ENCODE results near the gene ROR1.

ROR1 gene

DNA sequence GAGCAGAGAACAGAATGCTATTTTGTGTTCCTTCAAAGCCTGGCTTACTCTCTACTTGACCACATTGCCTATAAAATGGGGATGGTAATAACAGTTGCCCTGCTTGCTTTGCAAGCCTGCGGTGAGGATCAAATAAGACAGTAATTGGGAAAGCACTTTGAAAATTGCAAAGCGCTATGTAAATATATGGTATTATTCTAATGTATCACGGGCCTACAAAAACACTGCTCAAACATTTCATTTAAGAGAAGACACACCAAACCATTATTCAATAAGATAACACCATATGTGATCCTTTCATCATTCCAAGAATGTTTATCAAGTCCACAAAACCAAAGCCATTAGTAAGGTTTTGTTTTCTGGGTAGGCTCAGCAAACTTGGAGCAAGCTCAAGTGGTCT lies 208.4 kb downstream of the ROR1 start:
- no peaks in the 10 kb centered on the region for H3K36me3 ChIP-seq (replicated peaks)
- in situ Hi-C loops (cut with MboI; ENCODE audit: low sequenced_read_pairs) = no loop called here

DNA sequence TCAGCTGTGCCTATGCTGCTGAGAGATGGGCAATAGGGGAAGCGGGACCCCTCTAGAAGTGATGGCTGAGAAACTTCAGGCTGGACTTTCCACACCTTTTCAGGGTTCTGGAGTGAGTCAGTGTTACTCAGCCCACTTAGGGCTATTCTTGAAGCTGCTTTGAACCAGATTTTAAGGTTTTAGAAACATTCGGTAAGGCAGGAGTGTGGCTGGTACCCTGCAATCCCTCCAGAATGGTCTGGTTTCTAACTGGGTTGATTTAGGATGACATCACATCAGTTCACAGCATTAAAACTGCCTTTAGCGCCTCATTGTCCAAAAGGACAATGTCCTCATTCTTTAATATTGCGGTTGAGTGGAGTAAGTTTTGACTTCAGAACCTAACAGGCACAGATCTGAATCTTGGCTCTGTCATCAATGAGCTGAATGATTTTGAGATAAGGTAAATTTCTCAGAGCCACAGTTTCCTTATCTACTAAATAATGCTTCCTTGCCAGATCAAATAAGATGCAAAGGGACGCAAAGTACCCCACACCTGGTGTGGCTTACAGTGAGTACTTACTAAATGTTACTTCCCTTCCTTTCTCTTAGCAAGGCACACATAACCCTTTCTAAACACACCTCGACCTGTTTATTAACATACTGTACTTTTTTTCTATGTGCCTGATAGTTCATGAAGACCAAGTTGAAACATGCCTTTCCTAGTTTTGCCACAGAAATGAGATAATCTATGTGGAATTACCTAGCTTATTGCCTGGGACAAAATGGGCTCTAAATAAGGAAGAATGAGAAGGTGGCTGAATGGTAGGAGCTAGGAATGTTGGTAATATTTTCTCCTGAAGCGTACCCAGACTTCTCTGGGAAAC lies 209.8 kb downstream of the ROR1 start:
- DNase-seq (ENCODE audit: low spot score in 2 of 2) = no peak
- Histone ChIP-seq H3K9me3 (no peaks in the 10 kb centered on the region), H3K27me3 (ENCODE audit: low read depth) (peaks cover 5% of the 10 kb centered on the region), H3K4me3 (no peak overlapping the region), H3K4me1 (no peaks in the 10 kb centered on the region), H3K36me3 (replicated peaks) (no peaks in the 10 kb centered on the region)
- in situ Hi-C loops (cut with MboI; ENCODE audit: low sequenced_read_pairs) = no loop called here

More for the DNA sequence above, 208.4 kb downstream of the ROR1 start:
- H3K27me3 ChIP-seq (ENCODE audit: low read depth) = peaks cover 9% of the 10 kb centered on the region
- H3K4me3 ChIP-seq = no peak overlapping the region
- H3K4me1 ChIP-seq = no peaks in the 10 kb centered on the region
- no peak for DNase-seq (ENCODE audit: low spot score in 2 of 2)
- no peaks in the 10 kb centered on the region for H3K9me3 ChIP-seq

DNA sequence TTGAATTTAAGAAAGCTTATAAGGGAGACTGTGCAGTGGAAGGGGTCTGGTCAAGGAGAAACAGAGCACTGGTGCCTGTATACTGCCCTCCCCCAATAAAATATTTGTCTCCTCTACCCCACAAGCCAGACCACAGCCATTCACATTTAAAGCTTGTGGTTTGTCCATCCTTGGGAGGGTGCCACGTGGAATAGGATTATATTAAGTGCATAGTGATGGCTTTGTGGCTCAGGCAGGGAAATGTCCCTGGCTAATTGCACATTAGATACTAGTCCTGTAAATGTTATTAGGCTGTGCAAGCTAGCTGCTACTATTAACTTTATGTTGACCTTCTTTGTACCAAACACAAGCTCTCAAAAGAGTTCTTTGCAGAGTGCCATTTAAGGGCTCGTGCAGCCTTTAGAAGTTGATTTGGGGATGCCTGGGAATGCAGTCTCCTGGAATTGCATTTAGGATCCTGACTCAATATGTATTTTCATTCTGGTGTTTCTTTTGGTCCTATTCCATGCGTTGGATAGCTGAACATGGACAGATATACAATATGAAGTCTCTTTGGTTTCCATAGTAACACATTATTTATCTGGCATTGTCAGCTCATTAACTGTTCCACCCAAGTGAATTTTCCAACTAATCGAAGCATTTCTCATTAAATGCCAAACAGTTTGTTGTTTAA lies 210.6 kb downstream of the ROR1 start:
- in situ Hi-C loops (cut with MboI; ENCODE audit: low sequenced_read_pairs) = no loop called here
- Histone ChIP-seq H3K27me3 (ENCODE audit: low read depth) (peaks cover 3% of the 10 kb centered on the region; the same call in 1 of the 2 replicates), H3K36me3 (replicated peaks) (no peaks in the 10 kb centered on the region), H3K4me3 (no peak overlapping the region), H3K4me1 (no peaks in the 10 kb centered on the region), H3K9me3 (no peaks in the 10 kb centered on the region)
- no peak for DNase-seq (ENCODE audit: low spot score in 2 of 2)

DNA sequence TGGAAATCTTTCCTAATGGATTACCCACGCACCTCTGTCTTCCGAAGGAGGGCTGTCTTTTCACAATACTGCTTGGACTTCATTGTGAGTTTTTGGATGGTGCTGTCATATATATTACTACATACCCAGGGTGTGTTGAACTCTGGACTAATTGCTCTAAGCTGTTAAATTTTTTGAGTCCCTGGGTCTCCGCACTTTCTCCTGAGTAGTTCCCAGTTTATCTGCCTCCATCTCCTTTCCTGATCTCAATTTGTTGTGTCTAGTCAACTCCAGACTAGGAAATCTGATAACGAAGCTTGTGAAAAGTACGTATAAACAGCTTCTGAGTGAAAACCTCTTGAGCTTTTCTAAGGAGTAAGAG lies 211.1 kb downstream of the ROR1 start:
- in situ Hi-C loops (cut with MboI; ENCODE audit: low sequenced_read_pairs) = no loop called here
- H3K4me1 ChIP-seq = no peaks in the 10 kb centered on the region
- no peaks in the 10 kb centered on the region for H3K9me3 ChIP-seq
- no peak for DNase-seq (ENCODE audit: low spot score in 2 of 2)
- H3K36me3 ChIP-seq (replicated peaks) = no peaks in the 10 kb centered on the region
- peaks cover under 1% of the 10 kb centered on the region; the same call in 1 of the 2 replicates for H3K27me3 ChIP-seq (ENCODE audit: low read depth)
- no peak overlapping the region for H3K4me3 ChIP-seq

DNA sequence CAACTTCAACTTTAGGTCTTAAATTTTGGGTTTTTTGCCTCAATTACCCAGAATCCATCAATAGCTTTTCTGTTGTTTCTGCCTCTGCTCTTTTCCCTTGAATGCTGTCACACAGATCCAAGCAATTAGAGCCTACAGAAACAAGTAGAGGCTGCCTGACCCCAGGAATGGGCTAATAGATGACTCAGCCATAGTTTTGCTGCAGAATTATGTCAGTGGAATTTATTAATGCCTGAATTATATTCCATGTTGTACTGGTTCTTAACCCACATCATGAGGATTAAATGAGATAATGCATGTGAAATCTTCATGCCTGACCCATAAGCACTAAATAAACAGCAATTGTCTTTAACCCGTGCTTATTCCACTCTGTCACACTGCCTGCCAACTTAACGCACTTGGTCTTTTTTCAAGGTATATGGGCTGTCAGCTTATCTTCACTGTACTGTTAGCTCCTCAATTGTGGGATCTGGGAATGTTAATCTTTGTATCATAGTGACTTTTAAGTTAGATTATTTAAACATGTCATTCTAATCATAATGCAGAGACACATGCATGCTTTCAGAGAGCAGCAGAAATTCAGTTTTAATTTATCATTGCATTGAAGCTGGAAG lies 213.3 kb downstream of the ROR1 start:
- in situ Hi-C loops (cut with MboI; ENCODE audit: low sequenced_read_pairs) = no loop called here
- Histone ChIP-seq H3K36me3 (replicated peaks) (no peaks in the 10 kb centered on the region), H3K9me3 (no peaks in the 10 kb centered on the region), H3K4me1 (no peaks in the 10 kb centered on the region), H3K27me3 (ENCODE audit: low read depth) (no peaks in the 10 kb centered on the region), H3K4me3 (no peak overlapping the region)
- no peak for DNase-seq (ENCODE audit: low spot score in 2 of 2)

DNA sequence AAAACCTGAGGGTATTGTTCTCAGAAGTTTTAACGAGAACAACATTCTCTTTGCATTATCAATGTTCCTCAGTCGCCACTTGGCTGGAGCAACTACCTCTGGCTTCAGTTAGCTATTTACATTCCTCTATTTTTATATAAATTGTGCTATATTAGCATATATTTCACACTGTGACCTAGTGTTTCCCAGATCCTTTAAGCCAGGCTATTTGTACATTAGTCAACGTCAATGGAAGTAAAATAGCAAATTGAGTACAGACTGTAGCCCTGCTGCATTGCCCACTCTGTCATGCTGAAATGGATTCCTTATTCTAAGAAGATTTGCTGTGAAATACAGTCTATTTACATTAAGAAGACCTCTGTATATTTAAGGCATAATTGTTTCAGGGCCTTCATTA lies 213.8 kb downstream of the ROR1 start:
- Histone ChIP-seq H3K4me1 (no peaks in the 10 kb centered on the region), H3K36me3 (replicated peaks) (no peaks in the 10 kb centered on the region), H3K4me3 (no peak overlapping the region), H3K9me3 (no peaks in the 10 kb centered on the region), H3K27me3 (ENCODE audit: low read depth) (no peaks in the 10 kb centered on the region)
- DNase-seq (ENCODE audit: low spot score in 2 of 2) = no peak
- in situ Hi-C loops (cut with MboI; ENCODE audit: low sequenced_read_pairs) = no loop called here

DNA sequence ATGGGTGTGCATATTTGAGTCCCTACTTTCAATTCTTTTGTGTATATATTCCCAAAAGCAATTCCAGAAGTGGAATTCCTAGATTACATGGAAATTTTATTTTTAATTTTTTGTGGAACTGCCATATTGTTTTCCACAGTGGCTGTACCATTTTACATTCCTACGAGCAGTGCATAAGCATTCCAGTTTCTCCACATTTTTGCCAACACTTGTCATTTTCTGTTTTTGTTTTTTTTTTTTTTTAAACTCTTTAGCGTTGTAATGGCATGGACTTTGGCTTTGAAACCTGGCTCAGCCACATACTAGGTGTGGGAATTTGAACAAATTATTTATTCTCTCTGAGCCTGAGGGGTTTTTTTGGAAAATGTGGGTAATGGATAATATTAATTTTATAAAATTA lies 215.1 kb downstream of the ROR1 start:
- Histone ChIP-seq H3K4me1 (no peaks in the 10 kb centered on the region), H3K36me3 (replicated peaks) (no peaks in the 10 kb centered on the region), H3K4me3 (no peak overlapping the region), H3K9me3 (no peaks in the 10 kb centered on the region), H3K27me3 (ENCODE audit: low read depth) (no peaks in the 10 kb centered on the region)
- DNase-seq (ENCODE audit: low spot score in 2 of 2) = no peak
- in situ Hi-C loops (cut with MboI; ENCODE audit: low sequenced_read_pairs) = no loop called here

DNA sequence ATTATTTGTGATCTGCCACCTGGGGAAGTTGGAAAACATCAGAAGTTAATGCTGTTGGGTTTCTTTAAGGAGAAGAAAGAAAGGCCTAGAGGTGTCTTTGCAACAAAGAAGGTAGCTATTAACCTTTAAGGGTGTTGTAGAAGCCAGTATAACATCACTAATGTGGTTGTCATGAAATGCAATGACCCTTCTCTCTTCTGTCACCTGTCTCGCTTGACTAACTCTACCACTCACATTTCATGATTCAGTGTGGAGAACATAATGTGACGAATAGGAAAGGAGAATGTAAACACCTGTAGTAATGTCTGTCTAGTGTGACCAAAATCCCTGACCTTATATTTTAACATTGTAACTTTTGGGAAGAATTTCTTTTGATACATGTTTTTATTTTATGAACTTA lies 217.9 kb downstream of the ROR1 start:
- Histone ChIP-seq H3K4me1 (no peaks in the 10 kb centered on the region), H3K4me3 (no peak overlapping the region), H3K27me3 (ENCODE audit: low read depth) (no peaks in the 10 kb centered on the region; the same call in 1 of the 2 replicates), H3K9me3 (no peaks in the 10 kb centered on the region), H3K36me3 (replicated peaks) (no peaks in the 10 kb centered on the region)
- no peak for DNase-seq (ENCODE audit: low spot score in 2 of 2)
- in situ Hi-C loops (cut with MboI; ENCODE audit: low sequenced_read_pairs) = no loop called here

DNA sequence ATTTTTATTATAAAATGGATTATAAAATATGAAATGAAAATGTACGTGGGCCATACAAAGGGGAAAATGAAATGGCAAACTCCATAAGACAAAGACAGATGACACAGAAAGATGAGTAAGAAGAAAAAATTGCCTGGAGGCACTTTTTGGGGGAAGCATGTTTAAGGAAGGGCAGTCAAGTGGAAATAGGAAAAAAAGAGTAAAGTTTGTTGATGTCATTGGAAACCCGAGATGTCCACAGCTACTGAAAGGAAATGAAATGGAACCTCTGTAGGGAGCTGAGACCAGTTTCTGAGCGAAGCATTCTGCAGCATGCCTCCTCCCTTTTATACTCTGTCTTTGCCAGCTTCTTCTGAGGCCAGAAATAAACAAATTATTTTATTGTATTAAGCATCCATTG lies 226.2 kb downstream of the ROR1 start:
- no peak for DNase-seq (ENCODE audit: low spot score in 2 of 2)
- no peaks in the 10 kb centered on the region for H3K9me3 ChIP-seq
- H3K4me3 ChIP-seq = no peak overlapping the region
- in situ Hi-C loops (cut with MboI; ENCODE audit: low sequenced_read_pairs) = no loop called here
- no peaks in the 10 kb centered on the region for H3K36me3 ChIP-seq (replicated peaks)
- no peaks in the 10 kb centered on the region for H3K4me1 ChIP-seq
- H3K27me3 ChIP-seq (ENCODE audit: low read depth) = no peaks in the 10 kb centered on the region; the same call in 1 of the 2 replicates

DNA sequence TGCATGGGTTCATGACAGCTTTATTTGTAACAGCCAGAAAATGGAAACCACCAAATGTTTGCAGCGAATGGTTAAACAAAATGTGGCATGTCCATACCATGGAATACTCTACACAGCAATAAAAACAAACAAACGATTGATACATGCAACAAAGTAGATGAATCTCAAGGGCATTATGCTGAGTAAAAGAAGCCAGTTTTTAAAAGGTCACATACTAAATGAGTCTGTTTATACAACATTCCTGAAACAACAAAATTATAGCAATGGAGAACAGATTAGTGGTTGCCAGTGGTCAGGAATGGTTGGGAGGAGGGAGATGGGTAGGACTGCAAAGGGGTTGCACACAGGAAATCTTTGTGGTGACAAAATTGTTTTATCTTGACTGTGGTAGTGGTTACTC lies 227.2 kb downstream of the ROR1 start:
- no peaks in the 10 kb centered on the region for H3K27me3 ChIP-seq (ENCODE audit: low read depth)
- H3K4me3 ChIP-seq = no peak overlapping the region
- no peaks in the 10 kb centered on the region for H3K36me3 ChIP-seq (replicated peaks)
- in situ Hi-C loops (cut with MboI; ENCODE audit: low sequenced_read_pairs) = no loop called here
- no peaks in the 10 kb centered on the region for H3K9me3 ChIP-seq
- DNase-seq (ENCODE audit: low spot score in 2 of 2) = no peak
- H3K4me1 ChIP-seq = no peaks in the 10 kb centered on the region

DNA sequence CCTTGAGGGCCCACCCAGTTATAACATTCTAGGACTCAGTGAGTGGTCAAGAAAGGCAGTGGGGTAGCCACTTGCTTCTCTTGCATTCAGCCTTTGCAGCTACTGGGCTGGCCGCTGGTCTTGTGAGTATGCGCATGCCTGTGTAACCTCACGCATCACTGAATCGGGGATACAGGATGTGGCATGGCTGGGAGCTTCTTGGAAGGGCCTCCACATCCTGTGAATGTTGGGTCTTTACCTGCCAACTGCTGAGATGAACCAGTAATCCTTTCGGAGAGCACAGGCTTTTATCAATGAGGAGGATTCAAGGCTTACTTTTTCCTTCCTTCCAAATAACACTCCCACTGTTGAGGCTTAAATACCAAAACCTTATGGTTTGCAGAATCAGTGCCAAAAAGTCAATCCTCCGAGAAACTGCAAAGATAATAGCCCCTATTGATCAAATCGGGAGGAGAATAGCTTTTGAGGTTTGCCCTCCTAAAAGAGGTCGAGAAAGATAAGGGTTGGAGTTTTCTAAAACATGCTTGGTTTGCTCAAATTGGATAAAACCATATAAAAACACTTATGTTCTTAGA lies 230.7 kb downstream of the ROR1 start:
- in situ Hi-C loops (cut with MboI; ENCODE audit: low sequenced_read_pairs) = no loop called here
- no peaks in the 10 kb centered on the region for H3K4me1 ChIP-seq
- H3K4me3 ChIP-seq = no peak overlapping the region
- no peaks in the 10 kb centered on the region for H3K27me3 ChIP-seq (ENCODE audit: low read depth)
- H3K9me3 ChIP-seq = no peaks in the 10 kb centered on the region
- no peak for DNase-seq (ENCODE audit: low spot score in 2 of 2)
- H3K36me3 ChIP-seq (replicated peaks) = no peaks in the 10 kb centered on the region

DNA sequence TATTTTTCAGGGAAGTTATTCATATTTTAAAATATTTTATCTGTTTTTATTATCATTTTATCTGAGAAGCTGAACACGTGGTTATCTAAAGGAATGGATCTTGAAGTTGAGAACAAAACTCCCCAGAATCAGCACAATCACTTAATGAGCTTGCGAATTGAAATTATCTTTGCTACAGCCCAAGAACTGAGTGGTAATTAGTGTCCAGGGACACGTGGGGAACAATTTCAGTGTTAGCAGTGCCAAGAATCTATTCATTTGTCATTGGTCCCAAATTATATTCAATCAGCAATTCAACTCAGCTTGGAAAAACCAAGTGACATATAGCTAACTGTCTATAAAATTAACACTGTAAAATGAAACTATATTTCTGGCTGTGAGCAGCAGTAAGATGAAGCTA lies 232.0 kb downstream of the ROR1 start:
- Histone ChIP-seq H3K9me3 (no peaks in the 10 kb centered on the region), H3K4me3 (no peak overlapping the region), H3K36me3 (replicated peaks) (no peaks in the 10 kb centered on the region), H3K27me3 (ENCODE audit: low read depth) (no peaks in the 10 kb centered on the region), H3K4me1 (no peaks in the 10 kb centered on the region)
- in situ Hi-C loops (cut with MboI; ENCODE audit: low sequenced_read_pairs) = no loop called here
- no peak for DNase-seq (ENCODE audit: low spot score in 2 of 2)

DNA sequence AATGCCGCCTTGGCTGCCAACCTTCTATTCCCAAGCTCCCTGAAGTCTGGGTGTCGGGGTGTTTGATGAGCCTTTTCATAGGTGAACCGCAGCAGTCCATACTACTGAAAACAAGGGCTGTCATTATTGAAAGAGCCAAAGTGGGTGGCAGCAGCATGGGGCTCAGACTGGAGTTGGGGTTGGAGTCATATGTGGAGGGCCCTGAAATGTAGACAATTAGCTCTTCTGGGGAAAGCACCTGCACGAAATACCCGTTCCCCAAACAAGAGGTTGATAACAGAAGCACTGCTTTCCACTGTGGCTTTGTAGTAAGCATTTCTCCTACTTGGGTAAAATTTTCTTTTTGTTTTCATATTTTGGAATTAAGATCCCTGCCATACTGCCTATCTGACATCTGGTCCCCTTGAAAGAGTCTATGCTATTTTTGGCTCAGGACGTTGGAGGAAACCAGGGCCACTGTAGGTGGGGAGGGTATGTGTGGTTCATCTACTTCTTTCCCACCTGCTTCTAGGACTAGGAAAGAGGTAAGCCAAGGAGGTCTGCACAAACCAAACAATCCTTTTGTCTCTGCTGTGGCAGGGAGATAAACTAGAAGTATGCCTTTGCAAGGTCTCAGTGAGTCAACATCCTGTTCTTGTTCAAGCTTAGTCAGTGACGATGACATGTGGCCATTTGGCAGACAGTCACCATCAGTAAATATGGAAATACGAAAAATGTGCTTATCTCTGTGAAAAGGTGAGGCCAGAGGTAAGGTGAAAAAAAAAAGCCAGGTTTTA lies 232.6 kb downstream of the ROR1 start:
- Histone ChIP-seq H3K4me1 (no peaks in the 10 kb centered on the region), H3K9me3 (no peaks in the 10 kb centered on the region), H3K27me3 (ENCODE audit: low read depth) (no peaks in the 10 kb centered on the region), H3K36me3 (replicated peaks) (no peaks in the 10 kb centered on the region), H3K4me3 (no peak overlapping the region)
- DNase-seq (ENCODE audit: low spot score in 2 of 2) = no peak
- in situ Hi-C loops (cut with MboI; ENCODE audit: low sequenced_read_pairs) = no loop called here

Measured in HAP-1 (cell line).